Osteocyte (in vitro differentiated cells): Measurements from ENCODE around the gene SLC35A4. TPM values are rescaled to one million over a fixed set of nuclear protein-coding genes. Genes with fewer than 3 reads are reported as not detected.

ENCODE experiments used
- DNase-seq: peaks from one replicate; pipeline ENCODE4 v3.0.0; 2021; ENCODE audit warnings: mixed read lengths; ENCODE audit not compliant: unreplicated experiment; ENCODE audit errors: extremely low spot score
- H3K27ac Mint-ChIP-seq: one replicate; pipeline ENCODE4 v1.8.0; 2021; ENCODE audit warnings: mild to moderate bottlenecking, mixed read lengths; ENCODE audit not compliant: unreplicated experiment
- H3K27me3 Mint-ChIP-seq: one replicate; pipeline ENCODE4 v1.8.0; 2021; ENCODE audit warnings: mixed read lengths; ENCODE audit not compliant: unreplicated experiment
- H3K36me3 Mint-ChIP-seq: one replicate; pipeline ENCODE4 v1.8.0; 2021; ENCODE audit warnings: mixed read lengths; ENCODE audit not compliant: unreplicated experiment
- H3K4me1 Mint-ChIP-seq: one replicate; pipeline ENCODE4 v1.8.0; 2021; ENCODE audit warnings: mixed read lengths; ENCODE audit not compliant: unreplicated experiment
- H3K4me3 Mint-ChIP-seq: one replicate; pipeline ENCODE4 v1.8.0; 2021; ENCODE audit warnings: mild to moderate bottlenecking, moderate library complexity, mixed read lengths; ENCODE audit not compliant: unreplicated experiment
- H3K9me3 Mint-ChIP-seq: one replicate; pipeline ENCODE4 v1.8.0; 2021; ENCODE audit warnings: mixed read lengths; ENCODE audit not compliant: unreplicated experiment
- CTCF ChIP-seq: fragments of 200-600 bp; sonication (generic); IDR thresholded peaks from 2 replicates; pipeline ENCODE4 v1.5.0; 2021; ENCODE audit warnings: antibody characterized with exemption, mild to moderate bottlenecking, moderate library complexity
- microRNA-seq: library from miRNA; unstranded; fragments of <30 nt; microRNA quantifications from one replicate; pipeline ENCODE4 v1.1.0, GENCODE V29; 2020; ENCODE audit not compliant: unreplicated experiment
- total RNA-seq: library from RNA; stranded (reverse); gene quantifications from 2 replicates; pipeline ENCODE4 v1.2.1, GENCODE V29; 2021

SLC35A4 gene
- total RNA-seq, 1 donor from 2014 or later: 79.6 TPM

DNA sequence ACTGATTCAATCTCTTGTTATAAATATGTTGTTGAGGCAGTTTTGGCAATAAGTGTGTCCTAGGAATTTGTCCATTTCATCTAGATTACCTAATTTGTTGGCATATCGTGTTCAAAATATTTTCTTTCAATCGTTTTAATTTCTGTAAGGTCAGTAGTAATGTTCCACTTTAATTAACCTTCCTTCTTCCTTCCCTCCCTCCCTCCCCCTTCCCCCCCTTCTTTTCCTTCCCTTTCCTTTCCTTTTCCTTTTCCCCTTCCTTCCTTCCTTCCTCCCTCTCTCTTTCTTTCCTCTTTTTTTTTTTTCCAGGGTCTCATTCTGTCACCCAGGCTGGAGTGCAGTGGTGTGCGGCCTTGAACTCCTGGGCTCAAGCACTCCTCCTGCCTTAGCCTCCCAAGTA, 41.3 kb downstream of the SLC35A4 start:
- H3K4me1 Mint-ChIP-seq: no peaks in the 10 kb centered on the region
- no peak overlapping the region for H3K27ac Mint-ChIP-seq
- no peak overlapping the region for H3K4me3 Mint-ChIP-seq
- peaks cover 22% of the 10 kb centered on the region for H3K27me3 Mint-ChIP-seq
- no peaks in the 10 kb centered on the region for H3K36me3 Mint-ChIP-seq
- no peak for DNase-seq
- TF ChIP-seq CTCF: no peak
- no peaks in the 10 kb centered on the region for H3K9me3 Mint-ChIP-seq

GRCh38 chr5:140607031-140607430, 42.4 kb downstream of the SLC35A4 start:
- Mint-ChIP-seq H3K36me3 (no peaks in the 10 kb centered on the region), H3K27me3 (peaks cover 27% of the 10 kb centered on the region), H3K4me1 (no peaks in the 10 kb centered on the region), H3K9me3 (no peaks in the 10 kb centered on the region), H3K4me3 (no peak overlapping the region), H3K27ac (no peak overlapping the region)
- DNase-seq: no peak
- TF ChIP-seq CTCF: no peak

GRCh38 chr5:140608722-140609121, 44.1 kb downstream of the SLC35A4 start:
- no peaks in the 10 kb centered on the region for H3K4me1 Mint-ChIP-seq
- no peak overlapping the region for H3K4me3 Mint-ChIP-seq
- no peak overlapping the region for H3K27ac Mint-ChIP-seq
- no peak for DNase-seq
- peaks cover 28% of the 10 kb centered on the region for H3K27me3 Mint-ChIP-seq
- H3K9me3 Mint-ChIP-seq: no peaks in the 10 kb centered on the region
- no peak for TF ChIP-seq CTCF
- no peaks in the 10 kb centered on the region for H3K36me3 Mint-ChIP-seq

- Mint-ChIP-seq H3K27ac (no peak overlapping the region), H3K4me1 (no peaks in the 10 kb centered on the region), H3K27me3 (peaks cover 28% of the 10 kb centered on the region), H3K36me3 (no peaks in the 10 kb centered on the region), H3K4me3 (no peak overlapping the region), H3K9me3 (no peaks in the 10 kb centered on the region)
- no peak for DNase-seq
- no peak for TF ChIP-seq CTCF
Measured at GRCh38 chr5:140609126-140609525, 44.5 kb downstream of the SLC35A4 start.

- Mint-ChIP-seq H3K27me3 (peaks cover 26% of the 10 kb centered on the region), H3K9me3 (no peaks in the 10 kb centered on the region), H3K36me3 (no peaks in the 10 kb centered on the region), H3K4me3 (no peak overlapping the region), H3K4me1 (no peaks in the 10 kb centered on the region), H3K27ac (no peak overlapping the region)
- no peak for TF ChIP-seq CTCF
- DNase-seq: no peak
Measured at GRCh38 chr5:140611020-140611521, 46.4 kb downstream of the SLC35A4 start.

Small RNA genes within 50 kb of the gene (microRNA-seq; reads per million reads assigned to microRNA genes)
- not detected for gene MIR6831

Other genes with a start within 250 kb of the SLC35A4 start
- 2.7 and 3.6 TPM in 2 replicates for gene HBEGF, start 218.2 kb upstream of the SLC35A4 start, total RNA-seq
- gene SLC4A9, start 204.6 kb upstream of the SLC35A4 start, total RNA-seq: not detected in 2 replicates
- gene ANKHD1, start 163.0 kb upstream of the SLC35A4 start, total RNA-seq: 80.8 and 82.3 TPM in 2 replicates
- gene EIF4EBP3, start 17.2 kb upstream of the SLC35A4 start, total RNA-seq: 13.2 and 14.7 TPM in 2 replicates
- 41.9 and 43.7 TPM in 2 replicates for gene SRA1, start 7.4 kb upstream of the SLC35A4 start, total RNA-seq
- 62.3 and 70.7 TPM in 2 replicates for gene APBB3, start 230 bp upstream of the SLC35A4 start, total RNA-seq
- not detected in 2 replicates for gene CD14, start 68.3 kb downstream of the SLC35A4 start, total RNA-seq
- gene TMCO6, start 74.6 kb downstream of the SLC35A4 start, total RNA-seq: 10.4 and 10.5 TPM in 2 replicates
- gene NDUFA2, start 82.8 kb downstream of the SLC35A4 start, total RNA-seq: 44.5 and 50.2 TPM in 2 replicates
- gene IK, start 83.0 kb downstream of the SLC35A4 start, total RNA-seq: 86.5 and 89.9 TPM in 2 replicates
- gene WDR55, start 100.1 kb downstream of the SLC35A4 start, total RNA-seq: 28.3 and 28.9 TPM in 2 replicates
- 1.6 and 1.9 TPM in 2 replicates for gene DND1, start 108.7 kb downstream of the SLC35A4 start, total RNA-seq
- 65.3 and 69.0 TPM in 2 replicates for gene HARS1, start 126.5 kb downstream of the SLC35A4 start, total RNA-seq
- 27.2 and 28.8 TPM in 2 replicates for gene HARS2, start 126.6 kb downstream of the SLC35A4 start, total RNA-seq
- gene ZMAT2, start 135.6 kb downstream of the SLC35A4 start, total RNA-seq: 47.5 and 50.9 TPM in 2 replicates
- gene PCDHA1, start 221.3 kb downstream of the SLC35A4 start, total RNA-seq: not detected in 2 replicates
- gene PCDHA2, start 230.0 kb downstream of the SLC35A4 start, total RNA-seq: 0.99 and 1.6 TPM in 2 replicates
- 0.19 and 0.42 TPM in 2 replicates for gene PCDHA3, start 236.2 kb downstream of the SLC35A4 start, total RNA-seq
- 12.2 and 12.8 TPM in 2 replicates for gene PCDHA4, start 242.2 kb downstream of the SLC35A4 start, total RNA-seq